AG10803 (cell line): Measurements from ENCODE around the gene UMAD1.

Source experiments
- DNase-seq: peaks from one replicate; pipeline ENCODE4 v3.0.0; 2010; ENCODE audit warnings: low read depth
- H3K4me3 ChIP-seq: 2 replicates; pipeline ENCODE4 v1.5.1; 2011; ENCODE audit warnings: mild to moderate bottlenecking, low read length, control low read depth
- TF ChIP-seq, protein P1 (sequence below): conservative IDR thresholded peaks from 2 replicates; pipeline ENCODE4 v1.5.1; 2011; ENCODE audit warnings: mild to moderate bottlenecking, low read length, control low read depth, inconsistent platforms

The UMAD1 gene

DNA sequence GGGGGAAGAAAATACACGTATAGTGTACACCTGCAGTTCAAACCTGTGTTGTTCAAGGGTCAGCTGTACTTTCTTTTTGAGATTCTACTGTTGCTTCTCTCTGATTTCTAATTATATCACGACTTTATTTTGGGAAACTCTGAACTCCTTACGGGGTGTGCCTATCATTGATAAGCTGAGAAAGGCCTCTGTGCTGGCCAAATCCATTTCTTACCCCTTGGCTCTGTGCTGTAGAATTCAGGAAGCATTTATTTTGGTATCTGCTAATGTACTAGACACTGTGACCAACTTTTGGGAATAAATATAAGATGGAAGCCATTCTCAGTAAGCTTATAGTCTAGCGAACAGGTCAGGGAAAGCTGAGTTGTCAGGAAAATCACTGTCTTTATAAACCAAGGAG is 104.7 kb downstream of the UMAD1 start:
- no peak overlapping the region for H3K4me3 ChIP-seq
- TF ChIP-seq, protein P1, sequence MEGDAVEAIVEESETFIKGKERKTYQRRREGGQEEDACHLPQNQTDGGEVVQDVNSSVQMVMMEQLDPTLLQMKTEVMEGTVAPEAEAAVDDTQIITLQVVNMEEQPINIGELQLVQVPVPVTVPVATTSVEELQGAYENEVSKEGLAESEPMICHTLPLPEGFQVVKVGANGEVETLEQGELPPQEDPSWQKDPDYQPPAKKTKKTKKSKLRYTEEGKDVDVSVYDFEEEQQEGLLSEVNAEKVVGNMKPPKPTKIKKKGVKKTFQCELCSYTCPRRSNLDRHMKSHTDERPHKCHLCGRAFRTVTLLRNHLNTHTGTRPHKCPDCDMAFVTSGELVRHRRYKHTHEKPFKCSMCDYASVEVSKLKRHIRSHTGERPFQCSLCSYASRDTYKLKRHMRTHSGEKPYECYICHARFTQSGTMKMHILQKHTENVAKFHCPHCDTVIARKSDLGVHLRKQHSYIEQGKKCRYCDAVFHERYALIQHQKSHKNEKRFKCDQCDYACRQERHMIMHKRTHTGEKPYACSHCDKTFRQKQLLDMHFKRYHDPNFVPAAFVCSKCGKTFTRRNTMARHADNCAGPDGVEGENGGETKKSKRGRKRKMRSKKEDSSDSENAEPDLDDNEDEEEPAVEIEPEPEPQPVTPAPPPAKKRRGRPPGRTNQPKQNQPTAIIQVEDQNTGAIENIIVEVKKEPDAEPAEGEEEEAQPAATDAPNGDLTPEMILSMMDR, result no peak
- no peak for DNase-seq

DNA sequence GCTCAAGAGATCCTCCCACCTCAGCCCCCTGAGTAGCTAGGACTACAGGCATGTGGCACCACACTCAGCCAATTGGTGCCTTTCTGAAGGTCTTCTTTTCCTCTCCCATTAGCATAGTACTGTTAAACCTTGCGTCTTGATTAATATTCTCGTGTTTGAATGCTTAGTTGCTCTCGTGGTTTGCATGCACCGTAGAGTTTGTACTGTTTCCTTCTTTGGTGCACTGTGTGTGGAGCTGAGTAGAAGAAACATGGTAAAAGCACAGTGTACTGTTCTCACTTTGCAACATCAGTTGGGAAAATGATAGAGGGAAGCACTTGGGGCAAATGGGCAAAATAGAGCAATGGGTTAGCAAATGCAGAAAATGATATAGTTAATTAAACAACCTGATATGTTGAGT is 105.4 kb downstream of the UMAD1 start:
- DNase-seq, result no peak

DNA sequence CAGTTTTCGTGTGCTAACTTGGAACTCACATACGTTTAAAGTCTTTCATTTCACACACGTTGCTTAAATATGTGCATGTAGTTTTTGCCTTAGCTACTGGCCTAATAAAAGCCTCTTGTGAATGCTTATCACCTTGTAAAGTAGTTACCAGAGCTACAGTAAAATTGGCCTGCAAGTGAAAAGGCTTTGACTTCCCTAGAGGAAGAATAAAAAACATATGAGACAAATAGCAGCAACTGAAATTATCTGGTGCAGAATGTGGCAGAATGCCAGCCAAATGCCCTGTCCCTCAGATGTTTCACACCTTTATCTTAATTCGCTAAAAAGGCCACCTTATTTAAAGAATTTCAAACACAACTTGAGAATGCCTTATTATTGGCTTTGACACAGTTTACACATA is 105.9 kb downstream of the UMAD1 start:
- TF ChIP-seq, protein P1, result no peak
- no peak overlapping the region for H3K4me3 ChIP-seq
- DNase-seq, result no peak

More for the DNA sequence above, 105.4 kb downstream of the UMAD1 start:
- TF ChIP-seq, protein P1, result no peak
- H3K4me3 ChIP-seq, result no peak overlapping the region

DNA sequence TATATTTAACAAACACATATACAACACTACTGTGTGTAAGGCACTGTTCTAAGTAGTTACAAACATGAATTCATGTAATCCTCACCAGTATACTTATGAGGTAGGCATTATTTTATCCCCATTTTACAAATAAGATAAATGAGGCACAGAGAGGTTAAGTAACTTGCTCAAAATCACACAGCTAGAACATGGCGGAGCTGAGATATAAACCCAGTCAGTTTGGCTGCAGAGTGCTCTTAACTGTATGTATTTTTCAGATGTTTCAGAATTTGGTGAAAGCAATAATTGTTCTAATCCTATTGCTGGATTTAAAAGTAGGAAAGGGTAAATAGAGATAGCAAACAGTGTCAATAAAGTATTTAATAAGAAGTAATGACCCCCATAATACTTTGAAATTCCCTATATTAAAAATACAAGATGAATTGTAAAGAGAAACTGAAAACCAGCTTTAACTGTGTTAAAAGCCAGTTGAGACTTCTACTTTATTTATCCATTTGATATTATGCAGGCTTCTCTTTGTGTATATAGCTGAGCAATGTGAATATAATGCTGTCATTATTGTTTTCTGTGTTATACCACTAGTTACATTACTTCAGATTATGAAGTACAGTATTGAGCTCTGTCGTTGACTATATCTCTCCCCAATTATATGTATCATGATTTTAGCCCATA is 110.2 kb downstream of the UMAD1 start:
- no peak for DNase-seq
- H3K4me3 ChIP-seq, result no peak overlapping the region
- TF ChIP-seq, protein P1, result no peak

DNA sequence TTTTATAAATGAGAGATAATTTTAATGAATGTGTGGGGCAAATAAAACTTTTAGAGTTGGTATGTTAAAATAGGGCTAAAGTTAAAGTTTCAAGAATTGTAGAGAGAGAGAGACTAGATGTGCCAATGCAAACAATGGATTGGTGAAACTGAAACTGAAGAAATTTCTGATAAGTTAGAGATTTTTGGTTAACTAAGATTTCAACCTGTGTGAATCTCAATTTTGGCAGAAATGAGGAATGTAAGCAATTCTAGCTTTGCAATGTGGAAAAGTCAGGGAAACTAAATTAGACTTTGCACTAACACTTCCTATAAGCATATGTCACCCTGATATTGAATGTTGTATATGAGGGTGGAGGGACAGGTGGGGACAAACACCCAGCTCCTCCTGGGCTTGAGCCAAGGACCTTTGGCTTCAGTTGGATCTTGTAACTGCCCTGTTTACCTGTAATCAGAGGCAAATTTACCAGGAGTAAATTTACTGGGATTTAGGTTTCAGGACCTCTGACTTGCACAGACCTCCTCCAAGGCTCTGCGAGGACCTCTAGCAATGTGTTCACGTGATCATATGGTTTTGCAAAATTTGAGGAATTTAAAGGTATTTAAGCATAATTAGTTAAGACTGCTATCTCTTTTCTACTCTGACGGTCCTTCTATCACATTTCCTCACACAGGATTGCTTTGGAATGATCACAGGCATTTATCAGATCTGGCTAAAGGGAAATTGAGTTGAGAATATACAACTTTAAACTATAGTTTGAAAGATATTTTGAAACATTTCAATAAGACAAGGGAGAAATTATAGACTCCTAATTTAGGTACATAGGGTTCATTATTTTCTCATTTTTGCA is 110.9 kb downstream of the UMAD1 start:
- H3K4me3 ChIP-seq, result no peak overlapping the region
- DNase-seq, result no peak

DNA sequence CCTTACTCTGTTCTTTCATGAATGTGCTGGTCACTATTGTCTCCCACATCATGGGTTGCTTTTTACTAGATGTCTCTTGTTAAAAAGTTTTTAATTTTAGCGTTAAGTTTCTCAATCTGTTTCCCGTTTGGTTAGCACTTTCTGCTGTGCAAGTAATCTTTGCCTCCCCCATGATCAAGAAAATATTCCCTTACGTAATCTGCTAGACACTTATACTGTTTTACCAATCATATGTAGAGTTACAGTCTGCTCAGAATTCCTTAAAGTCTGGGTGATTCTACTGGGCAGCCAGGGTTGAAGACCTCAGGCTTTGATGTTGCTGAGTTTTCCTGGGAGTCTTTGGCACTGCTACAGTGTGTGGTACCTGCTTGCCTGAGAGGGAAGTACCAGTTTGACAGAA is 116.0 kb downstream of the UMAD1 start:
- TF ChIP-seq, protein P1, result no peak
- H3K4me3 ChIP-seq, result no peak overlapping the region
- peak; percentile 40 for DNase-seq

More for the DNA sequence above, 110.9 kb downstream of the UMAD1 start:
- TF ChIP-seq, protein P1, result no peak

DNA sequence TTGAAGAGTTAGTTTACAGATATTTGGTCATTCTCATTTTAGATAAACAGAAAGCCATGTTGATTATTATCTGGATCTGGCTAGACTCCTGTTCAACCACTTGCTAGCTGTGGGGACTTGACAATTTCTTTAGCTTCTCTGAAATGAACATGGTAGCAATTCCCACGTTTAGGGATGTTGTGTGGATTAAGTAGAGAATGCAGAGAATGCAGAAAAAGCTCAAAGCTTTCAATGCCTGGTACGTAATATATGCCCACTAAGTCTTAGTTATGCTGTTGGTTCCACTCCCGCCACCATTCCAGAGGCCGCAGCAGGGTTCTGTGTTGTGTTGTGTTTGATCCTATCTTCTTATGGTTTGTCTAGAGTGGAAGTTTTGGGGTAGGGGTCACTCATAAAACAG is 117.0 kb downstream of the UMAD1 start:
- no peak overlapping the region for H3K4me3 ChIP-seq
- TF ChIP-seq, protein P1, result no peak
- DNase-seq, result no peak
